Measurements from ENCODE around the gene TTC14. TPM values are rescaled to one million over a fixed set of nuclear protein-coding genes. Genes with fewer than 3 reads are reported as not detected.
"Not testable (repeated sequence)": the region's sequence is repeated elsewhere in the genome, so short reads cannot be mapped to it uniquely, and the experiment has no call there.

The TTC14 gene
- polyA plus RNA-seq, 2 of the 4 experiments (the other 2 are of a cell fraction): 16.4 to 43.7 TPM

DNA sequence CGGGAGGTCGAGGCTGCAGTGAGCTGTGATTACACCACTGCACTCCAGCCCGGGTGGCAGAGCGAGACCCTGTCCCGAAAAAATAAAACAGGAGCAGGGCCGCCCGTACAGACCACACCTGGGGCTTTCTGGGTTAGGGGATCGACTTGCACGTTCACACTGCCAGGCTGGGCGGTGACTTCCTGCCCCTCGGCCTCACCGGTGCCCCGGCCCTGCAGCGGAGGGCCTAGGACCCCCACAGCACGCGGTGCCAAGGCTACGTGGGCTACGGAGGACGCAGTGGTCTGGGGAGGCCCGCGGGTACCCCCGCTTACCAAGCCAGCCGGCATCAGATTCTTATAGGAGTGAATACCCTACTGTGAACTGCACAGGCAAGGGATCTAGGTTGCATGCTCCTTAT, 11.6 kb upstream of the TTC14 start:
- WGBS (ENCODE audit: missing lambda C conversion rate): 88% methylated on average over 3 of the region's 23 CpGs
- no peak overlapping the region for H3K4me3 ChIP-seq
- no peaks in the 10 kb centered on the region for H3K9me3 ChIP-seq
- H3K27ac ChIP-seq: no peak overlapping the region
- H3K4me2 ChIP-seq: no peak overlapping the region
- ChIA-PET CTCF (no interaction called here), POLR2A (no interaction called here)
- no peak for ATAC-seq
- H3K4me1 ChIP-seq: no peaks in the 10 kb centered on the region
- TF ChIP-seq, protein P1, sequence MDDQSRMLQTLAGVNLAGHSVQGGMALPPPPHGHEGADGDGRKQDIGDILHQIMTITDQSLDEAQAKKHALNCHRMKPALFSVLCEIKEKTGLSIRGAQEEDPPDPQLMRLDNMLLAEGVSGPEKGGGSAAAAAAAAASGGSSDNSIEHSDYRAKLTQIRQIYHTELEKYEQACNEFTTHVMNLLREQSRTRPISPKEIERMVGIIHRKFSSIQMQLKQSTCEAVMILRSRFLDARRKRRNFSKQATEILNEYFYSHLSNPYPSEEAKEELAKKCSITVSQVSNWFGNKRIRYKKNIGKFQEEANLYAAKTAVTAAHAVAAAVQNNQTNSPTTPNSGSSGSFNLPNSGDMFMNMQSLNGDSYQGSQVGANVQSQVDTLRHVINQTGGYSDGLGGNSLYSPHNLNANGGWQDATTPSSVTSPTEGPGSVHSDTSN (IDR thresholded peaks at IDR 0.05): no peak
- TF ChIP-seq, protein P2, sequence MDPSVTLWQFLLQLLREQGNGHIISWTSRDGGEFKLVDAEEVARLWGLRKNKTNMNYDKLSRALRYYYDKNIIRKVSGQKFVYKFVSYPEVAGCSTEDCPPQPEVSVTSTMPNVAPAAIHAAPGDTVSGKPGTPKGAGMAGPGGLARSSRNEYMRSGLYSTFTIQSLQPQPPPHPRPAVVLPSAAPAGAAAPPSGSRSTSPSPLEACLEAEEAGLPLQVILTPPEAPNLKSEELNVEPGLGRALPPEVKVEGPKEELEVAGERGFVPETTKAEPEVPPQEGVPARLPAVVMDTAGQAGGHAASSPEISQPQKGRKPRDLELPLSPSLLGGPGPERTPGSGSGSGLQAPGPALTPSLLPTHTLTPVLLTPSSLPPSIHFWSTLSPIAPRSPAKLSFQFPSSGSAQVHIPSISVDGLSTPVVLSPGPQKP (IDR thresholded peaks at IDR 0.05; ENCODE audit: low read depth, low read length): no peak
- TF ChIP-seq, protein P3, sequence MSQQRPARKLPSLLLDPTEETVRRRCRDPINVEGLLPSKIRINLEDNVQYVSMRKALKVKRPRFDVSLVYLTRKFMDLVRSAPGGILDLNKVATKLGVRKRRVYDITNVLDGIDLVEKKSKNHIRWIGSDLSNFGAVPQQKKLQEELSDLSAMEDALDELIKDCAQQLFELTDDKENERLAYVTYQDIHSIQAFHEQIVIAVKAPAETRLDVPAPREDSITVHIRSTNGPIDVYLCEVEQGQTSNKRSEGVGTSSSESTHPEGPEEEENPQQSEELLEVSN (IDR thresholded peaks at IDR 0.05; ENCODE audit: borderline replicate concordance, low read depth): no peak
- TF ChIP-seq RAD21 (conservative IDR thresholded peaks at IDR 0.05 in 1 of 2, IDR thresholded peaks at IDR 0.05 in 1 of 2) (no peak), CBX2 (IDR thresholded peaks at IDR 0.05; ENCODE audit: borderline replicate concordance, low read depth) (no peak), HDAC2 (IDR thresholded peaks at IDR 0.05) (no peak), ESRRA (IDR thresholded peaks at IDR 0.05; ENCODE audit: borderline replicate concordance, low read length) (no peak), CHD4 (IDR thresholded peaks at IDR 0.05; ENCODE audit: borderline replicate concordance) (no peak)
- TF ChIP-seq, protein P4, sequence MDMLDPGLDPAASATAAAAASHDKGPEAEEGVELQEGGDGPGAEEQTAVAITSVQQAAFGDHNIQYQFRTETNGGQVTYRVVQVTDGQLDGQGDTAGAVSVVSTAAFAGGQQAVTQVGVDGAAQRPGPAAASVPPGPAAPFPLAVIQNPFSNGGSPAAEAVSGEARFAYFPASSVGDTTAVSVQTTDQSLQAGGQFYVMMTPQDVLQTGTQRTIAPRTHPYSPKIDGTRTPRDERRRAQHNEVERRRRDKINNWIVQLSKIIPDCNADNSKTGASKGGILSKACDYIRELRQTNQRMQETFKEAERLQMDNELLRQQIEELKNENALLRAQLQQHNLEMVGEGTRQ (IDR thresholded peaks at IDR 0.05): no peak
- no peak for DNase-seq (ENCODE audit: low read depth in 1 of 2, low spot score in 1 of 2)
- no peak for FAIRE-seq

DNA sequence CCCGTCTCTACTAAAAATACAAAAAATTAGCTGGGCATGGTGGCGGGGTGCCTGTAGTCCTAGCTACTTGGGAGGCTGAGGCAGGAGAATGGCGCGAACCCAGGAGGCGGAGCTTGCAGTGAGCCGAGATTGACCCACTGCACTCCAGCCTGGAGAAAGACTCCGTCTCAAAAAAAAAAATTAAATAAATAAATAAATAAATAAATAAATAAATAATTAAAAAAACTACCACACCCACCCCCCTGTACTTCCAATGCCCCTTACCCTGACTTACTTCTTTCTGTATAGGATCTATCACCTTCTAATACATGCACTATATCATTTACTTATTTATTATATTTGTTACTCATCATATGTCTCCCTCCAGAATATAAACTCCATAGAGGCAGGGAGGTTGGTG, 8.3 kb upstream of the TTC14 start:
- 80% methylated on average over 7 of the region's 7 CpGs for WGBS (ENCODE audit: missing lambda C conversion rate)
- POLR2A ChIA-PET; DNase-seq (ENCODE audit: low read depth in 1 of 2, low spot score in 1 of 2): not testable (repeated sequence)

DNA sequence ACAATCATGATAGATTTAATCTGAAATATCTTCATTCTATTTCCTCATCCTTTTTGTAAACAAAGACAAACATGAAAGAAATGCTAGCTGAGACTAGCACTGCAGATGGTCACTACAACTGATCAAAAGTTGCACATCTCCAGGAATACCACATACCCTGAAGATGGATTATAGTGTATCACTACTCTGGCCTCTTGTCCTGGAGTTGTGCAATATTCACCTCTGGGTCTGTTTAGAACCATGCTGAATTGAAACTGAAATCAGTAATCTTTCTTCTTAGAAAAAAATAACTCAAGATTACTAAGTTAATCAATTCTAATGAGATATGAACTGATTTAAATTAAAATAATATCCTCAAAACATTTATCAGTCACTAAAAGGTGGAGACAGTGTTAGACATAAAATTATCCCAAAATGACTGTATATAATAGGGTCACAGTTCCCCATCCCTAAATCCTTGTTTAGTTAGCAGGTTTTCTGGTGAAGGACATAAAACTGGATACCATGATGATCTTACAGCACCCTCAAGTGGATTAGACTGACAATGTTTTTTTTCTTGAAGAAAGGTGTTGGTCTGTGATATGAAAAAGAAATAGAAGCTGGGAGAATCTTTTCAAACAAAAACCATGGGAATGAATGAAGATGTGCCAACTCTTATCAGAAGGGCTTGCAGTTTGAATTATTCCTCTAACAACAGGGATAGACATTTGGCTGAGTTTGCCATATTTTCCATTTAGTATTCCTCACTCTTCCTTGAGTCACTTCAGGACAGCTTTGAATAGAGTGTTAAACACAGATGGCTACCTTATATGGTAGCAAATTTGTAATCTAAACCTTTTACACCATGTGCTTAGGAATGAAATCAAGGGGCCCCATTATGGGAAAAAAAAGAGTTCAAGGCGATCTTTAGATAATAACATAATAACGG, 7.1 kb upstream of the TTC14 start:
- FAIRE-seq (no peak), DNase-seq (ENCODE audit: low read depth in 1 of 2, low spot score in 1 of 2) (peak; percentile 3 to 44), ATAC-seq (peak; percentile 68 to 73; a peak in 5 of 6 replicates)
- Histone ChIP-seq H3K27ac (no peak overlapping the region), H3K9me3 (no peaks in the 10 kb centered on the region), H3K4me3 (no peak overlapping the region), H3K4me2 (no peak overlapping the region), H3K4me1 (no peaks in the 10 kb centered on the region)
- ChIA-PET CTCF (interaction anchor here (0.7 to 1.3 kb wide), 4 partner anchors 11 to 668 kb away, joined by 3 to 5 read pairs (median 4); no protein-coding TSS in a partner anchor), POLR2A (no interaction called here)
- 32% methylated on average over 2 of the region's 2 CpGs for WGBS (ENCODE audit: missing lambda C conversion rate)
- TF ChIP-seq, protein P5, sequence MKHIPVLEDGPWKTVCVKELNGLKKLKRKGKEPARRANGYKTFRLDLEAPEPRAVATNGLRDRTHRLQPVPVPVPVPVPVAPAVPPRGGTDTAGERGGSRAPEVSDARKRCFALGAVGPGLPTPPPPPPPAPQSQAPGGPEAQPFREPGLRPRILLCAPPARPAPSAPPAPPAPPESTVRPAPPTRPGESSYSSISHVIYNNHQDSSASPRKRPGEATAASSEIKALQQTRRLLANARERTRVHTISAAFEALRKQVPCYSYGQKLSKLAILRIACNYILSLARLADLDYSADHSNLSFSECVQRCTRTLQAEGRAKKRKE (CRISPR knock-in tag; IDR thresholded peaks at IDR 0.05; ENCODE audit: low read depth): no peak
- TF ChIP-seq MAFK (IDR thresholded peaks at IDR 0.05; ENCODE audit: partially characterized antibody): no peak
- TF ChIP-seq, protein P4 (IDR thresholded peaks at IDR 0.05): no peak
- TF ChIP-seq CEBPB (IDR thresholded peaks at IDR 0.05): no peak
- TF ChIP-seq, protein P6, sequence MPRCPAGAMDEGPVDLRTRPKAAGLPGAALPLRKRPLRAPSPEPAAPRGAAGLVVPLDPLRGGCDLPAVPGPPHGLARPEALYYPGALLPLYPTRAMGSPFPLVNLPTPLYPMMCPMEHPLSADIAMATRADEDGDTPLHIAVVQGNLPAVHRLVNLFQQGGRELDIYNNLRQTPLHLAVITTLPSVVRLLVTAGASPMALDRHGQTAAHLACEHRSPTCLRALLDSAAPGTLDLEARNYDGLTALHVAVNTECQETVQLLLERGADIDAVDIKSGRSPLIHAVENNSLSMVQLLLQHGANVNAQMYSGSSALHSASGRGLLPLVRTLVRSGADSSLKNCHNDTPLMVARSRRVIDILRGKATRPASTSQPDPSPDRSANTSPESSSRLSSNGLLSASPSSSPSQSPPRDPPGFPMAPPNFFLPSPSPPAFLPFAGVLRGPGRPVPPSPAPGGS (IDR thresholded peaks at IDR 0.05): no peak
- no peak for TF ChIP-seq FOXS1 (CRISPR knock-in tag; IDR thresholded peaks at IDR 0.05)
- TF ChIP-seq SMC3 (IDR thresholded peaks at IDR 0.05): 0 out of 3 replicates have a peak, but pooled peaks have one; percentile 26
- no peak for TF ChIP-seq MYC (IDR thresholded peaks at IDR 0.05; ENCODE audit: borderline replicate concordance, low read length)
- TF ChIP-seq, protein P7, sequence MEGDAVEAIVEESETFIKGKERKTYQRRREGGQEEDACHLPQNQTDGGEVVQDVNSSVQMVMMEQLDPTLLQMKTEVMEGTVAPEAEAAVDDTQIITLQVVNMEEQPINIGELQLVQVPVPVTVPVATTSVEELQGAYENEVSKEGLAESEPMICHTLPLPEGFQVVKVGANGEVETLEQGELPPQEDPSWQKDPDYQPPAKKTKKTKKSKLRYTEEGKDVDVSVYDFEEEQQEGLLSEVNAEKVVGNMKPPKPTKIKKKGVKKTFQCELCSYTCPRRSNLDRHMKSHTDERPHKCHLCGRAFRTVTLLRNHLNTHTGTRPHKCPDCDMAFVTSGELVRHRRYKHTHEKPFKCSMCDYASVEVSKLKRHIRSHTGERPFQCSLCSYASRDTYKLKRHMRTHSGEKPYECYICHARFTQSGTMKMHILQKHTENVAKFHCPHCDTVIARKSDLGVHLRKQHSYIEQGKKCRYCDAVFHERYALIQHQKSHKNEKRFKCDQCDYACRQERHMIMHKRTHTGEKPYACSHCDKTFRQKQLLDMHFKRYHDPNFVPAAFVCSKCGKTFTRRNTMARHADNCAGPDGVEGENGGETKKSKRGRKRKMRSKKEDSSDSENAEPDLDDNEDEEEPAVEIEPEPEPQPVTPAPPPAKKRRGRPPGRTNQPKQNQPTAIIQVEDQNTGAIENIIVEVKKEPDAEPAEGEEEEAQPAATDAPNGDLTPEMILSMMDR (IDR thresholded peaks at IDR 0.05): peak; percentile 47
- no peak for TF ChIP-seq HDAC2 (IDR thresholded peaks at IDR 0.05)
- TF ChIP-seq JUN (IDR thresholded peaks at IDR 0.05): no peak
- TF ChIP-seq, protein P1 (IDR thresholded peaks at IDR 0.05): no peak
- no peak for TF ChIP-seq TP53 (CRISPR knock-in tag; IDR thresholded peaks at IDR 0.05)
- TF ChIP-seq RARB (CRISPR knock-in tag; IDR thresholded peaks at IDR 0.05): no peak

More for the DNA sequence above, 8.3 kb upstream of the TTC14 start:
- ATAC-seq, FAIRE-seq, H3K27ac ChIP-seq, CTCF ChIA-PET, H3K4me3 ChIP-seq, H3K4me2 ChIP-seq, H3K9me3 ChIP-seq, H3K4me1 ChIP-seq: not testable (repeated sequence)
